ENCODE measurements around the gene DLGAP1. TPM values are rescaled to one million over a fixed set of nuclear protein-coding genes. Genes with fewer than 3 reads are reported as not detected.

The DLGAP1 gene
- total and polyA plus RNA-seq, 2 donors (not counting 1 experiment from before 2014, with no cell fraction given), result 0.07 to 0.61 TPM

DNA sequence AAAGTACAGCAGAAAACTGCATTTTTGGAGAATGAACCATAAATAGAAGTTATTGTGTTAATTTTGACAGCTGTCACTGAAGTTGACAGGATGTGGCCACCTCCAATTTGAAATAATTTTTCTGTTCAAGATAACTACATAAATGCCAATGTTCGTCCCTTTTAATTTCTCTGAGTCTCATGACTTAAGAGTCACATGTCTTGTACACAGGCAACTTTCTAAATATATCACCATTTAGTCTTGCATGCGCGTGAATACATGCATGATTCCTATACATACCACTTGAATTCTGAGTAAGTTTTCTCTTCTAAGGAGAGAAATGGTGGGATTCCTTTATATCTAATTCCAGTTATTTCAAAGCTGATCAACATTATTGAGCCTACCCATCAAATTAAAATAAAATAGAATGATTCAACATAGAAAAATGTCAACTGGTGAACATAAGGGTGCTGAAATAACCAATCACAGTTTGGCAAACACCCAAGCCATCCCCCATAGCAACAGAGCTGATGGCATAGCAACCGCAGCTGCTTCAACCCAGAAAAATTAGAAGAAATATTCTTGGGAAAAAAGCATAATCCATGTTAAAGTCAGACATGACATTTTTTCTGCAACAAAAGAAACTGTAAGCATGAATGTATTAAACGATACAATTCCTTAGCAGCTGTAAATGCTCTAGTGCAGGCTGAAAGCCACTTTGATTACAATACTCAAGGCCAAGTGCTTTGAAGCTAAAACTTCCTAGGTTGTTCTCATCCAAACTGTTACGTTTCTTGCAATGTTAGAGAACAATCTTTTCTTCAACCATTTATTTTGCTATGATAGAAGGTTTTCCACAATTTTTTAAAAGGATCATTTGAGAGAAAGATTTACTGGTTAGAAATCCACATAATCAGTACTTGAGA, 282.7 kb downstream of the DLGAP1 start:
- ATAC-seq (ENCODE audit: low read depth) (no peak), DNase-seq (no peak)
- no peaks in the 10 kb centered on the region for H3K27me3 Mint-ChIP-seq
- H3K9me3 Mint-ChIP-seq (ENCODE audit: insufficient read depth), result no peaks in the 10 kb centered on the region
- Histone ChIP-seq H3K36me3 (replicated peaks in 1 of 2; ENCODE audit: control extremely low read depth in 1 of 2, control insufficient read depth in 1 of 2, extremely low read depth in 1 of 2, insufficient read depth in 2 of 2, low read length in 1 of 2) (no peaks in the 10 kb centered on the region), H2AFZ (ENCODE audit: insufficient read depth, low read depth, low read length, poor library complexity, severe bottlenecking) (no peak overlapping the region), H3K4me2 (replicated peaks; ENCODE audit: low read depth, low read length, poor library complexity, severe bottlenecking) (no peak overlapping the region), H3K9ac (ENCODE audit: low read length) (no peak overlapping the region), H3K27ac (ENCODE audit: low read length in 2 of 2) (no peak overlapping the region), H4K20me1 (ENCODE audit: control insufficient read depth, insufficient read depth, low read length, poor library complexity, severe bottlenecking) (no peaks in the 10 kb centered on the region), H3K27me3 (replicated peaks in 1 of 4; ENCODE audit: control extremely low read depth in 1 of 4, control insufficient read depth in 3 of 4, insufficient read depth in 4 of 4, low read length in 3 of 4) (no peaks in the 10 kb centered on the region), H3K4me3 (ENCODE audit: control extremely low read depth in 1 of 5, extremely low read depth in 1 of 5, insufficient read depth in 1 of 5, low read depth in 2 of 5, low read length in 4 of 5) (no peak overlapping the region), H3K79me2 (ENCODE audit: control insufficient read depth, insufficient read depth, low read length) (no peaks in the 10 kb centered on the region), H3K9me3 (ENCODE audit: control extremely low read depth in 1 of 3, control insufficient read depth in 2 of 3, insufficient read depth in 1 of 3, low read length in 2 of 3) (peaks cover 0 to 4% (median 0%) of the 10 kb centered on the region in 3 donors), H3K4me1 (ENCODE audit: control insufficient read depth in 2 of 2, insufficient read depth in 2 of 2, low read length in 2 of 2) (no peaks in the 10 kb centered on the region)
- POLR2A ChIA-PET, result no interaction called here
- no peak overlapping the region for H3K27ac Mint-ChIP-seq
- 100% methylated on average over 1 of the region's 6 CpGs for WGBS (ENCODE audit: insufficient coverage)
- TF ChIP-seq, protein P1, sequence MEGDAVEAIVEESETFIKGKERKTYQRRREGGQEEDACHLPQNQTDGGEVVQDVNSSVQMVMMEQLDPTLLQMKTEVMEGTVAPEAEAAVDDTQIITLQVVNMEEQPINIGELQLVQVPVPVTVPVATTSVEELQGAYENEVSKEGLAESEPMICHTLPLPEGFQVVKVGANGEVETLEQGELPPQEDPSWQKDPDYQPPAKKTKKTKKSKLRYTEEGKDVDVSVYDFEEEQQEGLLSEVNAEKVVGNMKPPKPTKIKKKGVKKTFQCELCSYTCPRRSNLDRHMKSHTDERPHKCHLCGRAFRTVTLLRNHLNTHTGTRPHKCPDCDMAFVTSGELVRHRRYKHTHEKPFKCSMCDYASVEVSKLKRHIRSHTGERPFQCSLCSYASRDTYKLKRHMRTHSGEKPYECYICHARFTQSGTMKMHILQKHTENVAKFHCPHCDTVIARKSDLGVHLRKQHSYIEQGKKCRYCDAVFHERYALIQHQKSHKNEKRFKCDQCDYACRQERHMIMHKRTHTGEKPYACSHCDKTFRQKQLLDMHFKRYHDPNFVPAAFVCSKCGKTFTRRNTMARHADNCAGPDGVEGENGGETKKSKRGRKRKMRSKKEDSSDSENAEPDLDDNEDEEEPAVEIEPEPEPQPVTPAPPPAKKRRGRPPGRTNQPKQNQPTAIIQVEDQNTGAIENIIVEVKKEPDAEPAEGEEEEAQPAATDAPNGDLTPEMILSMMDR (IDR thresholded peaks at IDR 0.05), result no peak
- TF ChIP-seq EZH2 (IDR thresholded peaks at IDR 0.05; ENCODE audit: borderline replicate concordance, insufficient read depth, low read depth, low read length, poor library complexity, severe bottlenecking), result no peak
- no peaks in the 10 kb centered on the region for H3K4me1 Mint-ChIP-seq
- CTCF ChIA-PET, result no interaction called here
- intact Hi-C loops (cut with micrococcal nuclease), result no loop called here
- H3K4me3 Mint-ChIP-seq, result no peak overlapping the region

DNA sequence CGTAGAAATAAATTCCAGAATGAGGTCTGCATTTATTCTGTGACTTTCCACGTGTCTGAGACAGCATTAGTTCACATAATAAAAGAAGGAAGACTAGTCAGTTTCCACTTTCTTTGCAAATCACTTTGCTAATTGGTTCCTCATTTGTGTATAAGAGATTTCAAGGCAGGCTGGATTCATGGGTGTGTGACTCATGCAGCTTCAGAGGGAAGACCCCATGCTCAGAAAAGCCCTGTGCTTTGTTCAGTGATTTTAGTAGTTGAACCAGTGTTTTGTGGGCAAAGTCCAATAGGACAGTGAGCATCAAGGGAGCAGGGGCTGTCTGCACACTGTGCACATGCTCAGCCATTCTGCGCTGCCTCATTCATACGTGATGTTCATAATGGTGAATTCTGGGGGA, 297.8 kb downstream of the DLGAP1 start:
- Histone ChIP-seq H3K4me2 (replicated peaks; ENCODE audit: low read depth, low read length, poor library complexity, severe bottlenecking) (no peak overlapping the region), H3K27me3 (replicated peaks in 1 of 4; ENCODE audit: control extremely low read depth in 1 of 4, control insufficient read depth in 3 of 4, insufficient read depth in 4 of 4, low read length in 3 of 4) (no peaks in the 10 kb centered on the region), H3K4me1 (ENCODE audit: control insufficient read depth in 2 of 2, insufficient read depth in 2 of 2, low read length in 2 of 2) (no peaks in the 10 kb centered on the region), H4K20me1 (ENCODE audit: control insufficient read depth, insufficient read depth, low read length, poor library complexity, severe bottlenecking) (no peaks in the 10 kb centered on the region), H3K36me3 (replicated peaks in 1 of 2; ENCODE audit: control extremely low read depth in 1 of 2, control insufficient read depth in 1 of 2, extremely low read depth in 1 of 2, insufficient read depth in 2 of 2, low read length in 1 of 2) (no peaks in the 10 kb centered on the region), H3K9me3 (ENCODE audit: control extremely low read depth in 1 of 3, control insufficient read depth in 2 of 3, insufficient read depth in 1 of 3, low read length in 2 of 3) (no peaks in the 10 kb centered on the region), H3K27ac (ENCODE audit: low read length in 2 of 2) (no peak overlapping the region), H3K4me3 (ENCODE audit: control extremely low read depth in 1 of 5, extremely low read depth in 1 of 5, insufficient read depth in 1 of 5, low read depth in 2 of 5, low read length in 4 of 5) (no peak overlapping the region), H3K79me2 (ENCODE audit: control insufficient read depth, insufficient read depth, low read length) (no peaks in the 10 kb centered on the region), H2AFZ (ENCODE audit: insufficient read depth, low read depth, low read length, poor library complexity, severe bottlenecking) (no peak overlapping the region), H3K9ac (ENCODE audit: low read length) (no peak overlapping the region)
- ChIA-PET CTCF (no interaction called here), POLR2A (no interaction called here)
- ATAC-seq (ENCODE audit: low read depth) (no peak), DNase-seq (no peak)
- Mint-ChIP-seq H3K27me3 (no peaks in the 10 kb centered on the region), H3K9me3 (ENCODE audit: insufficient read depth) (no peaks in the 10 kb centered on the region), H3K4me3 (no peak overlapping the region), H3K27ac (no peak overlapping the region), H3K4me1 (no peaks in the 10 kb centered on the region)
- TF ChIP-seq EZH2 (IDR thresholded peaks at IDR 0.05; ENCODE audit: borderline replicate concordance, insufficient read depth, low read depth, low read length, poor library complexity, severe bottlenecking), result no peak
- TF ChIP-seq, protein P1 (IDR thresholded peaks at IDR 0.05), result no peak
- intact Hi-C loops (cut with micrococcal nuclease), result no loop called here
- 93% methylated on average over 2 of the region's 4 CpGs for WGBS (ENCODE audit: insufficient coverage)
